NCI-H446 treated with DMSO at 0.1 percent for 48 hours (cell line): ENCODE data around the gene KIF18A.

Experiments
- DNase-seq: peaks from one replicate; lab custom pipeline; 2025; lab: John Stamatoyannopoulos, UW

The KIF18A gene

DNA sequence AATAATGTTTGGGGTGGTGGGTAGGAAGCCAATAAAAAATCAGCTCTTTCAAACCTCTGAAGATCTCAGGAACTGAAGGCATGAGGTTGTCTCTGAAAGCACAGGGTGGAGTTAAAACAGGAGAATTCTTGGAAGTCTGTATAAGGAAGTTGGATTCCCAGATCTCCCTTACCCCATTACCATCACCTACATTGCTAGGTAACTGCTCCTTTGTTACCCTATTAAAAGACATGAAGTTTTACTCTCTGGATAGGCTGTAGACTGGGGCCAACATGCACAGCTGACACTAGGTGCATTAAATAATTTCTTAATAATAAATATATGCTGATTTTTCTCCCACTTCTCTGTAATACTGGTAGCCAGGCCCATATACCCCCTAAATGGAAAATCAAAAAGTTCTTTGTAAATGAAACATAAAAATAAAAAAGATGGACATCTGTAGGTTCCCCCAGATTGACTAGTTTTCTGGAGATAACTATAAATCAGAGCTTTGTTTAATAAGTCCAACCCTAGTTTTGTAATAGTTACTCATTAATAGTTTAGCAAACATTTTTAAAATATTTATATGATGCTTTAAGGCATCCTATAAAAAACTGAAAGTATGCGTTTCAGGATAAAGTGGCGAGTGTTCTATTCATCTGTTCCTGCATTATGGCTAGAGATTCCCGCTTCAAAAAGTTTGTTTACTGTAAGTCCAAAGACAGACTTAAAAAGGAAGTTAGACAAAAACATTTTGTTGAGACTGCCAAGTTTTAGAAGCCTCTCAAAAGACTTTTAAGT is 63.8 kb downstream of the KIF18A start:
- DNase-seq = no peak

DNA sequence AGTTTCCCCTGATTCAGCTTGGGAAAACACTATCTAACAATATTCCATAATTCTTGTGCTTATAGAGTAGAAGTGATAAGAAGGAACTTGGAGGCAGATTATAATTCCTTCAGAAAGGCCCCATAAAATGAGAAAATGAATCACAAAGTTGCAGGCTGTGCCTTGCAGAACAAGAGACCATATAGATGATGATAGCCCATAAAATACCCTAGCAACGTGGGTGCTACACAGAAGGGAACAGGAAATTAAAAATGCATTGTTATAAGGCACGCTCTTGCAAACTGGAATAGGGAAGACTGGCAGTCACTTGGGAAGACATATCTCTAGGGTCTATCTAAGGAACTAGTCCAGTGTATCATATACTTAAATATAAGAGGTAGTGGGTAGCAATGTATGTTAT is 67.6 kb downstream of the KIF18A start:
- no peak for DNase-seq

DNA sequence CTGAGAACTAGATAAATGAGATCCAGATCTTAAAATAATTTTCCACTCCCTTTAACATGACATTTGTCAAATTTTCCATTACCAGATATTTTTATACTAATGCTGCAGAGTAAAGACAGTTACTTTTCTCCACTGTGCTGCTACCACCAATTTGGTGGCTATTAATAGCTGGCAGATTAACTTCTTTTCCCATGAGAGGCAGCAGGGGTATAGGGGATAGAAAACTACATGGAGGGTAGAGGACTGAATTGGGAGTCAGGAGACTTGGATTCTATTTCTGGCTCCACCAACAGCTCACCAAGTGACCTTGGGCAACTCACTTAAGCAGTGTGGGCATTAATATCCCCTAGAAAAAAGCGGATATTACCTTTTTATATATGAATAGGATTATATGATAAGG is 69.2 kb downstream of the KIF18A start:
- no peak for DNase-seq

DNA sequence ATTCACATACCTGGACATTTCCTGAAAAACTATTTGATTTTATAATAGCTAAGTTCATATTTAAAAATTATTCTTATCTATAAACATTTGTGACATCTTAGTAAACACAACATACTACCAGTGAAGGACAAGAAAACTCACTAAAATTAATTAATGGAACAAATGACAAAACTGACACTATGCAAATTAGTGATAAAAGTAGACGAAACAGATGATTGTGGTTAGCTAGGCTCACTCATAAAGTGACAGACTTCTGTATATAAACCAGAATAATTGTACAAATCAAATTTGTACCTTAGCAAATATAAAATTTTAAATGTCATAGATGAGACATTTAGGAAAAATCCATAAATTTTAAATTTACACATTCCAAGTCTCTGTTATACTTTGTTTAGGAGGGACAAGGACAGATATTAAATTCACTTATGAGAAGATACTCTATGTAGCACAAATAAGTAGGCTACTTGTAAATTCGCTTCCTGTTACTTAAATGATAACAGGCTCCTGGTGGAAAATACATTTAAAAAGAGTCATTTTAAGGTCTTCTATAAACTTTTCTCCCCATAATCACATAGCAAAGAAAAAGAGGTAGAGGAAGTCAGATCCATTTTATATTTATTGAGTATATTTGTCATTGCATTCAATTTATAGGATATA is 81.2 kb downstream of the KIF18A start:
- DNase-seq = no peak

DNA sequence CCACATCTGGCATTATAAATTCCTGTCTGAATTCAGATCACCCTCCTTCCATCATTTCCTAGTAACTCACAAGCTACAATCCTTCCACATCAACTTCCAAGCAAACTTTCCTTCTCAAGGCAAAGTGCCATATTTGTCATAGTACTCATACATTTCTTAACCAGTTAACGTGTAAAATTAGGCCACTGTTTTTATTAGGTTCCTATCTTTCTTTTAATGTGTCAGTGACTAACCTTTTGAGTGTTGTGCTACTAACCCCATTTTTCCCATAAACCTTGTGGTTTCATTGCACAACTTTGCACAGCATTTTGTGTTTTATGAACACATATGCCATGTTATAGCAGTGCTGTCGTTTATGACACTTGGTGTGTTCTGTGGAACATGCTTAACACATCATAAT is 90.1 kb downstream of the KIF18A start:
- no peak for DNase-seq

DNA sequence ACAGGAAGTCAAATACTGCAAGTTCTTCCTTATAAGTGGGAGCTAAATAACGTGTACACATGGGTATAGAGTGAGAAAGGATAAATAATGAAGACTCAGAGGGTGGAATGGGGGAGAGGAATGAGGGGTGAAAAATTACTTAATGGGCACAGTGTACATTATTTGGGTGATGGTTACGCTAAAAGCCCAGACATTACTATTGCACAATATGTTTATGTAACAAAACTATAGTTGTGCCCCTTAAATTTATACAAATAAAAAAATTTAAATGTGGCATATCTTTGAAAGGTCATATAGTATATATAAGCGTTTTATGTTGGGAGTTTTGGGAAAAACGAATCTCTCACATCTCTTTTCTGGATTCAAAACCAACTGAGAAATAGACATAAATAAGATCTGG is 96.1 kb downstream of the KIF18A start:
- DNase-seq = no peak

DNA sequence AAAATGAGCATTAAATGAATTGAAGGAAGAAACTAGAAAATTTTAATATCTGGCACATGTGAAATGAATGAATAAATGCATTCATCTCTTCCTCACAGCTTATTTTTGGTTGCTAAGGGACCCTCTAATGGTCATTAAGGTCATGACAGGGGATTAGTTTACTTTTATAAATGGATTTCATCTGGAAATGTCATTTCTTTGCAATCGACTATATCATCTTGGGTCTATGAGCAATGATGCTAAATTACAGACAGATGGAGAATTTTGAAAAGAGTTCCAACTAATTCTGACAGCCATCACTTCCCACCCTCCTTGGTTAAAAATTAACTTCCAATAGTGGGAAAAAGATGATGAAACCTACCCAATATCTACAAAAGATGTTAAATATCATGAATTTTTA is 98.0 kb downstream of the KIF18A start:
- peak; percentile 3 for DNase-seq

DNA sequence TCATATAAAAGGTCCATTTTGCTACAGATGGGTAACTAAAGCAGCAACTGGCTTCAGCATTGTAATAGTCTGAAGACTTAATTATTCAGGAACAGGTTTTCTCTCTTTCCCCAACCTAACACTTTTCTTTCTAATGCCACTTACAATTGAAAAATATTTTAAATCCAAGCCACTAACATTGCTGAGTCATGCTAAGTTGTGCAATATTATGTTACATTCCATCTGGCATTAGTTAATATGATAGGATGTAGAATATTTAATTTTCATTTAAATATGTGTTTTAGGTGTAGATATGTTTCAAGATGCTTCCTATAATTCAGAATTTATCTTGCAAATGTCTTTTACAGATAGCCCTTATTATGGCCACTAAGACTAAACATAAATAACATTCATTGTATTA is 98.6 kb downstream of the KIF18A start:
- no peak for DNase-seq

DNA sequence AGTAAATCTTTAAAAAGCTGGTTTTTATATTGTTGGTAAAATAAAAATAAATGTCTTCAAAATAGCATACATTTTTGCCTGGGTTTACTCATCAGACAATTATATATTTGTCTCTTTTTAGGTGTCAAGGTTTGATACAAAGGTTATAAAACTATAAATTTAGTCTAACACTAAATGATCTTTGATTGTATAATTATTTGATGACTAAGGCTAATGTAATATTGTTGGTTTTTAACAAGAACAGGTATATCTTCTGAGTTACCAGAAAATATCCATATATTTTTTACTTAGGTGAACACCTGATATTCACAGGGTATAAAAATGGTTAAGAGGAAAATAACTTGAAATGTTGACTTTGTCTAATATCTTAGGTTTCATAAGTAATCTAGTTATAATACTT is 104.3 kb downstream of the KIF18A start:
- DNase-seq = no peak

DNA sequence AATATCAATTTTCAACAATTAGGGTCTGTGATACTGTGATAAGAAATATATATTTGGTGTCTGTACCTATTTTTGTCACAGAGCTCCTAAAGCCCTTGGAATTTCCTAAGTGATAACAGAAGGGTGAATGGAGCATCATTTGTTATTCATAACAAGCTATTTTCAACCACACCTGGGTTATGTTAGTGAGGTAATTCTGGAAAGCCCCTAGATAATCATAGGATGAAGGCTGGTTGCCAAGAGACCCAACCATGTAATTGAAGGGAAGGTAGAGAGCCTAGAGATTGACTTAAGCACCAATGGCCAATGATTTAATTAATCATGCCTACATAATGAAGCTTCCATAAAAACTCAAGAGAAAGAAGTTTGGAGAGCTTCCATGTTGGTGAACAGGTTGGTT is 109.4 kb downstream of the KIF18A start:
- no peak for DNase-seq

DNA sequence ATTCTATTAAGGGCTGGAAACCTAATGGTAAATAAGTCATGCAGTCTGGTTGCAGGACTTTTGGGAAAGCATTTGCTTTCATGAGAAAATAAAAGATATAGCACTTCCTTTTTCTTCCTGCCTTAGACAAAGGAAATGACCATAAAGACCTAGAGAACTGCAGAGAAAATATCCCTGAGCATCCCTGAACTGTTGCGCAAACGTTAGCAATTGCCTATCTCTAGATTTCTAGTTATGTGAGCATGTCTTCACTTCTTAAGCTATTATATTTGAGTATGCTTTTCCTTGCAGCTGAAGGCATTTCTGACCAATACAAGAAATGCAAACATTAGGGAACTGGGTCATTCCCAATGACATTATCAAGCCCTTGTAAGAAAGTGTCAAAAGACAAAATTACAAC is 110.6 kb downstream of the KIF18A start:
- DNase-seq = no peak

DNA sequence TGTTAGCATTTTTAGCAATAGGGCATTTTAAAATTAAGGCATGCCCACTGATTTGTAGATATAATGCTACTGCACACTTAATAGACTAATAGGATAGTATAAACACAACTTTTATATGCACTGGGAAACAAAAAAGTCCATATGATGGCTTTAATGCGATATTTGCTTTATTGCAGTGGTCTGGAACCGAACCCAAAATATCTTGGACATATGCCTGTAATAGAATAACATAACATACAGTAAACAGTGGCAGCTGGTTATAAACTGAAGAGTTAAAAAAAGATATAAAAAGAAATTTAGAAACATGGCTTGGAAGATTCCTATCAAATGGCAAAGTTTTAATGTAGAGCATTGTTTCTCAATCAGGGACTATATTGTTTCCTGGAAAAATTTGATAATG is 111.9 kb downstream of the KIF18A start:
- peak; percentile 21 for DNase-seq

DNA sequence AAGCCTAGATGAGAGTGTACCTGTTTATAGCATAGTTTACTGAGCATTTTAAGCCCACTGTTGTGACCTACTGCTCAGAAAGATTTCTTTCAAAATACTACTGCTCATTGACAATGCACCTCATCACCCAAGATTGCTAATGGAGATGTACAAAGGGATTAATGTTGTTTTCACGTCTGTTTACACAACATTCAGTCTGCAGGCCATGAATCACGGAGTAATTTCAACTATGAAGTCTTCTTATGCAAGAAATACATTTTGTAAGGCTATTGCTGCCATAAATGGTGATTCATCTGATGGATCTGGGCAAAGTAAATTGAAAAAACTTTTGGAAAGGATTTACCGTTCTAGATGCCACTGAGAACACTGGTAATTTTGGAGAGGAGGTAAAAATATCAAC is 112.9 kb downstream of the KIF18A start:
- no peak for DNase-seq

DNA sequence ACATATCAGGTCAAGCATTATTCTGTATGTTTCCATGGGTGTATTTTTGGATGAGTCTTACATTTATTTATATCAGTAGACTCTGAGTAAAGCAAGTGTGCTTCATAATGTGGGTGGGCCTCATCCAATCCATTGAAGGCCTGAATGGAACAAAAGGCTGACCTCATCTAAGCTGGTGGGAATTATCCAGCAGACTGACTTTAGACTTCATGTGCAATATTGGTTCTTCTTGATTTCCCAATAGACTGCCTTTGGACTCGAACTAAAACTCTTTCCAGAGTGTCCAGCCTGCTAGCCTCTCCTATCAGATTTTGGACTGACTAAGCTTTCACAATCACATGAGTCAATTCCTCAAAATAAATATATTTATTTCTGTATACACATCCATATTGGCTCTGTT is 116.2 kb downstream of the KIF18A start:
- no peak for DNase-seq

DNA sequence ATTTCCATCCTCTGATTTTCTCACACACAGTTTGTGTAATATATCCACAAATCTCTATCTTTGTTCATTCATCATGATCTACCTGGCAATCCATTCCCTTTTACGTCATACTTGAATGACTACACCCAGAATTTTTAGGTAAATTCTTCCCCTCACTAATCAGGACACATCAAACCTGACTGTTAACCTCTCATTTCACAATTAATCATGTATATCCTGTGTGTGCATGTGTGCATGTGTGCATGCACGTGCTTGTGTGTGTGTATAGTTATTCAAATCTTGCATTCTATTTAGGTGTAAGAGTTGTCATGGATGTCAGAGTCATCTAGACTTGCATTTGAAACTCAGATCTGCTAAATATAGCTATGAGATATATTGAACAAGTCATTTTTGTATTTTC is 130.4 kb downstream of the KIF18A start:
- DNase-seq = no peak

DNA sequence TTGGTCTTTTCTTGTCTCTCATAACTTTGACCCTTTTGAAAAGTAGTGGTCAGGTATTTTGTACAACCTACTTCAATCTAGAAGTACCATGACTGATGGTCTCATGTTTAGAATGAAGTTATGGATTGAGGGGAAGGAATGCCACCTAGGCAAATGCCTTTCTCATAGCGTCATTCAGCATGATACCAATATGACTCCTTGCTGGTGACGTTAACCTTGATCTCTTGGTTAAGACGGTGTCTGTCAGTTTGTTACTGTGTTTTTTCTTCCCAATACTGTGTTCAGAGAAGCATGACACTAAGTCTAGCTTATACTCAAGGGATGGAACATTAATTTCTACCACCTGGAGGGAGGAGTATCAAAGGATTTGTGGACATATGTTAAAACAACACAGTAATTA is 130.9 kb downstream of the KIF18A start:
- no peak for DNase-seq

DNA sequence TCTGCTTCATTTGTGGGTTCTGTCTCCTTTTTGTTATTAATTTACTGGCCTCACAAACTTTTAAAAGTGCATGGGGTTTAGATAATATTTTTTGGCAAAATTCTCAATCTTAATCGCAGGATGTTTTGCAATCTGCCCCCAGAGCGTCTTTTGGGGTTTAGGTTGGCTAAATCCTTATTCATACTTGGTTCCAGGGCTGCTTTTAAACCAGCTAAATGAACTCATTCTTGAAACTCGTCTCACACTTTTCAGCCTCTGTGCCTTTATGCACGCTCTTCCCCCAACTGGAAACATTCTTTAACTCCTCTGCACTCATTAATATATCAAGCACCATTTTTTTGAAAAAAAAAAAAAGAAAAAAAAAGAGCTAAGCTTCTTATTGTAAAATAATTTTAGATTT is 131.7 kb downstream of the KIF18A start:
- no peak for DNase-seq

DNA sequence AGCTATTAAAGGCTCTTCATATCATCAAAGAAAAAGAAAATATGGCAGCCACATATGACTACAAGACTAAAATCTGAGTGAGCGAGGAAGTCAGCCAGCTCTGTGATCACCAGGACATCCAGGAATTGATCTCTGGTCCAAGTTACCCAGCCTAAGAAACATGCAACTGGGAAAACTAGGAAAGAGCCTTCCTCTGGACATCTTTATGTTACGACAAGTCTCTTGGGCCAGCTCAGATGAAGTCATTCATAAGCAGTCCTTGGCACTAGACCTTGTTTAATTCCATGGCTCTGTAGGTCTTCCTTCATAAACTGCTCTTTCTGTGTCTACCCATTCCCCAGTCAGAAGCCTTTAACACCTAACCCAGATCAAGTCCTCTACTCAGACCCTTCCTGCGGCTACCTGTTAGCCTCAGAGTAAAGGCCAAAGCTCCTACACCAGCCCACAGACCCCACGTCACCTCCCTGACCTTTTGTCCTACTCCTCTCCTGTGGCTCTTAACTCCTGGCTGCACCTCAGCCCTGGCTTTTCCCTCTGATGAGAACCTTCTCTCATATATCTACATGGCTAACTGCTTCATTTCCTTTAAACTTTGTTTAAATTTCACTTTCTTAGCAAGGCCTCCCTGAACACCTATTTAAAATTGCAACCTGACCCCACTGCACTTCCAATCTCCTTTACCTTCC is 134.0 kb downstream of the KIF18A start:
- peak; percentile 44 for DNase-seq

DNA sequence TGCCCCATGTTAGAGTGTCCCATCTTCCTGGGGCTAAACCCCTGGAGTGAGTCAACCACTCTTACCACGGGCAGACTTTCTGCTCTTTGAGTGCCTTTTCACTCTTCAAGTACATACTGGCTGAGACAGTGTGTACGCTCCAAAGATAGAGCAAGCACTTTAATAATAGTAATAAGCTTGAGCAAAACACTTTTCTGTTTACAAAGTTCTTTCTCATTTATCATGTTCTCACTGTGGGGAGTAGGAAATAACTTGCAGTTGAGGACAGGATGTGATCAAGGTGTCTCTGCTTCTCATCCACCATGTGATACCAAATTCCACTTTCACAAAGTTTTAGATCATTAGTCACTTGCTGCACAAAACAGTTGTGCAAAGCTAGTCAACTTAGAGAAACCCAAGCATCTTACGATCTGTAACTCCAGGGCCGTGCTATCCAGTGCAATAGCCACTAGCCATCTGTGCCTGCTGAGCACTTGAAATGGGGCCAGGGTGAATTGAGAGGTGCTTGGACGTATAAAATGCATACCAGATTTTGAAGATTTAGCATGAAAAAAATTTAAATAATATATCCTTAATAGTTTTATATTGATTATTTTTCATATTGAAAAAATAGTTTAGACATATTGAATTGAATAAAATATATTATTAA is 135.3 kb downstream of the KIF18A start:
- DNase-seq = peak; percentile 55

DNA sequence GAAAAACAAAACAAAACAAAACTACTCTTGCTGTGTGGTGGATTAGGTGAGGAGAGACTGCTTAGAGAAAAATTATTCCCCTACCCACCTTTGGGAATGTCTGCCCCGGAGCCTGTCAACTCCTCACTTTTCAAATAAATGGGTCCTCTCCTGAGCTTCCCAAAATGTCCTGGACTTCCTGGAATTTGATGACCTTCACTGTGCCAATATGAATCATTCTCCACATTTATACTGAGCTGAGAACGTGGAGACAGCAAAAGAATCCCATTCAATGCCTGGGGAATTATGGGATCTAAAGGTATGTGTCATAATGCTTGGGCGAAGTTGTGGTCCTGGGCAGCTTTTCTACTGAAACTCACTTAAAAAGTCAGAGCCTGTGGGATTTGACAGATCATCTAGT is 136.8 kb downstream of the KIF18A start:
- no peak for DNase-seq
